ENCODE measurements around the gene GPR84. TPM values are rescaled to one million over a fixed set of nuclear protein-coding genes. Genes with fewer than 3 reads are reported as not detected.

The GPR84 gene
- total RNA-seq, 1 experiment from 2014 or later: not detected

DNA sequence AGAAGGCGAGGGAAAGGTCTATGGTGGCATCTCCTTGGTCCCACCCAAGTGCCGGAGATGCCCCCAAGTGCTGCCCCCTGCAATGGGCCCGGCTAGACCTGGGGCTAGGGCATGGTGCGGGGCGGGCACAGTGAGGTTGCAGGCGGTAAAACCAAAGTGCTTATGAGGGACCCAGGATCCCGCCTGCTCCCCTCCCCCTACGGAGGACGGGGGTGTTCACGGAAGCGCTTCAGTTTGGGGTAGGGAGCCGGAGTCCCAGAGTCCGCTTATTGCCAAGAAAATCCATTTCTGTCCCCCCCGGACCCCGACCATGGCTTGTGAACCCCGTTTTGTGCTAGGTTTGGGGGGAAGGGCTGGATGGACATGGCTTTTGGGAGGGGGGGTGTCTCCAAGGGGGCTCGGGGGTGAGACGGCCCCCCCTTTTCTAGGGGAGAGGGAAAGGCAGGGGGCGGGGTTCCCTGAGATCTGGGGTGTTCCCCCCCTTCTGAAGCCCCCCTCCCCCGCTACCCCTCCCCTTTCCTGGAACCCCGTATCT, 5.4 kb upstream of the GPR84 start:
- DNase-seq: no peak
- H3K9me3 ChIP-seq (ENCODE audit: insufficient read depth, low read depth): no peaks in the 10 kb centered on the region
- no peaks in the 10 kb centered on the region for H3K27me3 ChIP-seq (ENCODE audit: insufficient read depth, low read depth)
- ChIA-PET POLR2A (ENCODE audit: unreplicated experiment) (no interaction called here), CTCF (interaction anchor here (0.7 to 2.1 kb wide), 3 partner anchors 10 to 374 kb away, joined by 3 to 19 read pairs (median 3); no protein-coding TSS in a partner anchor)
- peaks cover 23% of the 10 kb centered on the region; the same call in 1 of the 2 replicates for H3F3A ChIP-seq (ENCODE audit: insufficient read depth, low read depth)
- H3K27ac ChIP-seq: no peak overlapping the region
- no peaks in the 10 kb centered on the region for H3K36me3 ChIP-seq (ENCODE audit: low read depth)
- no peak overlapping the region for H2AFZ ChIP-seq
- peak overlapping the region; percentile 89 for H3K4me2 ChIP-seq
- peak overlapping the region; percentile 57; the same call in 1 of the 2 replicates for H3K4me3 ChIP-seq
- intact Hi-C loops (cut with micrococcal nuclease; ENCODE audit: unreplicated experiment): loop anchor here (1.0 to 10.0 kb wide), 2 partner anchors 10 to 115 kb away; no protein-coding TSS in a partner anchor
- H4K20me1 ChIP-seq (ENCODE audit: insufficient read depth): no peaks in the 10 kb centered on the region
- TF ChIP-seq, protein P1, sequence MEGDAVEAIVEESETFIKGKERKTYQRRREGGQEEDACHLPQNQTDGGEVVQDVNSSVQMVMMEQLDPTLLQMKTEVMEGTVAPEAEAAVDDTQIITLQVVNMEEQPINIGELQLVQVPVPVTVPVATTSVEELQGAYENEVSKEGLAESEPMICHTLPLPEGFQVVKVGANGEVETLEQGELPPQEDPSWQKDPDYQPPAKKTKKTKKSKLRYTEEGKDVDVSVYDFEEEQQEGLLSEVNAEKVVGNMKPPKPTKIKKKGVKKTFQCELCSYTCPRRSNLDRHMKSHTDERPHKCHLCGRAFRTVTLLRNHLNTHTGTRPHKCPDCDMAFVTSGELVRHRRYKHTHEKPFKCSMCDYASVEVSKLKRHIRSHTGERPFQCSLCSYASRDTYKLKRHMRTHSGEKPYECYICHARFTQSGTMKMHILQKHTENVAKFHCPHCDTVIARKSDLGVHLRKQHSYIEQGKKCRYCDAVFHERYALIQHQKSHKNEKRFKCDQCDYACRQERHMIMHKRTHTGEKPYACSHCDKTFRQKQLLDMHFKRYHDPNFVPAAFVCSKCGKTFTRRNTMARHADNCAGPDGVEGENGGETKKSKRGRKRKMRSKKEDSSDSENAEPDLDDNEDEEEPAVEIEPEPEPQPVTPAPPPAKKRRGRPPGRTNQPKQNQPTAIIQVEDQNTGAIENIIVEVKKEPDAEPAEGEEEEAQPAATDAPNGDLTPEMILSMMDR (conservative IDR thresholded peaks at IDR 0.05): no peak
- no peak for TF ChIP-seq EZH2 (IDR thresholded peaks at IDR 0.05; ENCODE audit: low read depth)
- no peaks in the 10 kb centered on the region for H3K79me2 ChIP-seq (ENCODE audit: low read depth)
- peaks cover 20% of the 10 kb centered on the region for H3K4me1 ChIP-seq (replicated peaks; ENCODE audit: insufficient read depth)
- no TSS peak for BruUV-seq (replicated peaks)
- H3K9me2 ChIP-seq (ENCODE audit: insufficient read depth): no peaks in the 10 kb centered on the region

DNA sequence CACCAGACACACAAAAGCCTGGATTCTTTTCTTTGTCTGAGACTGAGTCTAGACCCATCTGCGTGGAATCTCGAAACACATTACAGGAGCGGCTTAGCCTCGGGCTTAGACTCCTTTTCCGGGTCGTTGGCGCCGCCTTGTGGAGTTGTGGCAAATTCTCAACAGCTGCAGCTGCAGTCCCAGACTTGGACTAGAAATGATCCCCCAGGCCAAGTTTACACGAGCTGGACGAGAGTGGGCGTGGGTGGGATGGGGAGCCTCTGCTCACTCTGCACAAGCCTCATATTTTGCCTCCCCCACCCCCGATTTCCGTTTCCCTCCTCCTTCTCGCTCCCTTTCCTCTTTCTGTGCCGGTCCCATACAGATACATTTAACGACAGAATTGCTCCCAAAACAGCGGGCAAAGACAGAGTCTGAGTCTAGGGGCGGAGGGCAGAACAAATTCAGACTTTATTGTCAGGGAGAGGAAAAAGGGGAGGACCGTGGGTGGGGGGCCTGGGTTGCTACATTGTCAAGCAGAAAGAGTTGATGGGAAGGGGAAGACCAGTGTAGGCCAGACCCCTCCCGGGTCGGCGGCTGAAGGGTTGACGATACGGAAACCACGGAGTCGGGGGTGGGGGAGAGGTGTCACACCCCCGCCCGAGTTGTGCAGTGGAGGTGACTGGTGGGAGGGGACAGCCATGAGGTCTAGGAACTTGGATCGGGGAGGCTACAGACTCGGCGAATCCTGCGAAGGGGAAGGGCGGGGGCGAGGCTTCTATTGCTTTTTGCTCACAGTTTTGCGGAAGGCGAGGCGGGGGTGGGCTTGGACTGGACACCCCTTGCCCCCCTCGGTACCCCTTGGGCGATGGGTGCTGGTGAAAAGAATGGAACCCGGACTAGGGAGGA, 4.7 kb upstream of the GPR84 start:
- TF ChIP-seq, protein P1 (conservative IDR thresholded peaks at IDR 0.05): peak; percentile 93
- no peak for TF ChIP-seq EZH2 (IDR thresholded peaks at IDR 0.05; ENCODE audit: low read depth)
- Histone ChIP-seq H3K27ac (no peak overlapping the region), H4K20me1 (ENCODE audit: insufficient read depth) (no peaks in the 10 kb centered on the region), H3K4me2 (peak overlapping the region; percentile 46), H3K4me1 (replicated peaks; ENCODE audit: insufficient read depth) (peaks cover 13% of the 10 kb centered on the region), H2AFZ (no peak overlapping the region), H3K79me2 (ENCODE audit: low read depth) (no peaks in the 10 kb centered on the region), H3F3A (ENCODE audit: insufficient read depth, low read depth) (peaks cover 18% of the 10 kb centered on the region; the same call in 1 of the 2 replicates), H3K4me3 (no peak overlapping the region), H3K9me2 (ENCODE audit: insufficient read depth) (no peaks in the 10 kb centered on the region), H3K27me3 (ENCODE audit: insufficient read depth, low read depth) (no peaks in the 10 kb centered on the region), H3K9me3 (ENCODE audit: insufficient read depth, low read depth) (no peaks in the 10 kb centered on the region), H3K36me3 (ENCODE audit: low read depth) (no peaks in the 10 kb centered on the region)
- ChIA-PET POLR2A (ENCODE audit: unreplicated experiment) (interaction anchor here (0.5 to 0.7 kb wide), 2 partner anchors 11 to 33 kb away, joined by 3 to 7 read pairs; no protein-coding TSS in a partner anchor), CTCF (interaction anchor here (0.5 to 1.5 kb wide), 6 partner anchors 9 to 826 kb away, joined by 3 to 8 read pairs (median 4); no protein-coding TSS in a partner anchor)
- BruUV-seq (replicated peaks): no TSS peak
- intact Hi-C loops (cut with micrococcal nuclease; ENCODE audit: unreplicated experiment): loop anchor here (1.0 to 10.0 kb wide), 4 partner anchors 10 to 149 kb away; no protein-coding TSS in a partner anchor
- DNase-seq: peak; percentile 72 to 84

DNA sequence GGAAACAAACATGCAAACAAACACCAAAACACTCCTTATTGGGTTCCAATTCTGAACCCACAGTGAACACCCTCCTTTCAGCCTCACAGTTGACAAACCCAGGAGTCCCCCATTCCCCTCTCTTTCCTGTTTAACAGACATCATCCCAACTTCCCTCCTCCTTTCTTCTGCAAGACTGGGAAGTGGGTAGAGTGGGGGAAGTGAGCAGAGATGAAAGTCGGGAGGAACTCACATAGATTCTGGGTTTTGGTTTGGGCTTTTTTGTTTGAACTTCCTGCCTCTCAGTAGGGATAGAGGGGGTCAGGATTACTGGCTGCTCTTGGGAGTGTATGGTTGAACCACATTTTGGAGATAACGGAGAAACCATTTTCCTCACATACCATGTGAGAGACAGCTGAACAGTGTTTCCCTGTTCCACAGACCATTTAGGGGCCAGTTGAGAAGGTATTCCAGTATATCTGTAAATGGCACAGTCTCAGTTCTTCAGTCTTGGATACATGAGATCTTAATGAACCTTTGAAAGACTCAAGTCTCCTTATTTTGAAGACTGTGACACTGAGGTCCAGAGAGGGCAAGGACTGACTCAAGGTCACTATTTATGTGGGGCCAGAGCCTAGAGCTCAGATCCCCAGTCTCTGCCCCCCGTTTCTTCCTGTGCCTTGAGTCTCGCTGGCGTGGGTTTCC, 3.9 kb upstream of the GPR84 start:
- H4K20me1 ChIP-seq (ENCODE audit: insufficient read depth): no peaks in the 10 kb centered on the region

More for the DNA sequence above, 3.9 kb upstream of the GPR84 start:
- no peak for DNase-seq
- Histone ChIP-seq H3K36me3 (ENCODE audit: low read depth) (no peaks in the 10 kb centered on the region), H2AFZ (no peak overlapping the region), H3K4me1 (replicated peaks; ENCODE audit: insufficient read depth) (peaks cover 5% of the 10 kb centered on the region; the same call in 1 of the 2 replicates), H3K27me3 (ENCODE audit: insufficient read depth, low read depth) (no peaks in the 10 kb centered on the region), H3F3A (ENCODE audit: insufficient read depth, low read depth) (peaks cover 11% of the 10 kb centered on the region; the same call in 1 of the 2 replicates), H3K27ac (no peak overlapping the region), H3K4me3 (no peak overlapping the region), H3K9me2 (ENCODE audit: insufficient read depth) (no peaks in the 10 kb centered on the region), H3K79me2 (ENCODE audit: low read depth) (no peaks in the 10 kb centered on the region), H3K4me2 (peak overlapping the region; percentile 46), H3K9me3 (ENCODE audit: insufficient read depth, low read depth) (no peaks in the 10 kb centered on the region)
- ChIA-PET POLR2A (ENCODE audit: unreplicated experiment) (interaction anchor here (0.5 to 0.7 kb wide), 2 partner anchors 12 to 33 kb away, joined by 3 to 7 read pairs; no protein-coding TSS in a partner anchor), CTCF (interaction anchor here (0.5 to 1.5 kb wide), 5 partner anchors 8 to 41 kb away, joined by 3 to 8 read pairs (median 5); no protein-coding TSS in a partner anchor)
- BruUV-seq (replicated peaks): no TSS peak
- intact Hi-C loops (cut with micrococcal nuclease; ENCODE audit: unreplicated experiment): loop anchor here (1.0 to 10.0 kb wide), 3 partner anchors 71 to 148 kb away; no protein-coding TSS in a partner anchor
- TF ChIP-seq EZH2 (IDR thresholded peaks at IDR 0.05; ENCODE audit: low read depth): no peak
- TF ChIP-seq, protein P1 (conservative IDR thresholded peaks at IDR 0.05): no peak

All from PC-9 (cell line).